GM18526 (cell line): ENCODE results near the gene CENPA.
A peak's percentile ranks its signal among the peaks of the same experiment; 100 is the strongest.

Experiments used
- POLR2A ChIP-seq: IDR thresholded peaks from 3 replicates; pipeline ENCODE4 v1.6.1; 2011; ENCODE audit not compliant: insufficient read length; ENCODE audit errors: extremely low read depth

The CENPA gene

GRCh38 chr2:26757873-26758789 lies 27.7 kb upstream of the CENPA start:
- TF ChIP-seq POLR2A = no peak

GRCh38 chr2:26758790-26759321 lies 27.0 kb upstream of the CENPA start:
- no peak for TF ChIP-seq POLR2A

- TF ChIP-seq POLR2A = no peak
Observed at GRCh38 chr2:26759845-26760244, 26.0 kb upstream of the CENPA start.

- TF ChIP-seq POLR2A = no peak
Observed at GRCh38 chr2:26763019-26763418, 22.8 kb upstream of the CENPA start.

GRCh38 chr2:26764078-26764887 lies 21.6 kb upstream of the CENPA start, which contains the start of gene SLC35F6:
Gene SLC35F6 (plus strand): TSS chr2:26764284. CDS start chr2:26764350, 66 bp downstream.
- TF ChIP-seq POLR2A = peak; percentile 88

GRCh38 chr2:26764906-26765305 lies 20.9 kb upstream of the CENPA start:
- no peak for TF ChIP-seq POLR2A

GRCh38 chr2:26765475-26766200 lies 20.2 kb upstream of the CENPA start:
- no peak for TF ChIP-seq POLR2A

GRCh38 chr2:26767129-26767528 lies 18.7 kb upstream of the CENPA start:
- no peak for TF ChIP-seq POLR2A

GRCh38 chr2:26767894-26768487 lies 17.9 kb upstream of the CENPA start:
- no peak for TF ChIP-seq POLR2A

- TF ChIP-seq POLR2A = no peak
Observed at GRCh38 chr2:26768759-26769088, 17.1 kb upstream of the CENPA start.

- TF ChIP-seq POLR2A = no peak
Observed at GRCh38 chr2:26769089-26769761, 16.6 kb upstream of the CENPA start.

- no peak for TF ChIP-seq POLR2A
Observed at GRCh38 chr2:26770986-26771586, 14.8 kb upstream of the CENPA start.

- TF ChIP-seq POLR2A = no peak
Observed at GRCh38 chr2:26772064-26773001, 13.5 kb upstream of the CENPA start.
